Middle frontal gyrus (tissue), 1 donor: ENCODE data around the gene SLC25A19.
"Not testable (repeated sequence)": the region's sequence is repeated elsewhere in the genome, so short reads cannot be mapped to it uniquely, and the experiment has no call there.

ENCODE experiments used
- DNase-seq: peaks from one replicate; pipeline ENCODE4 v3.0.0-alpha.2; 2015; ENCODE audit warnings: low spot score; ENCODE audit errors: extremely low spot score

SLC25A19 gene

DNA sequence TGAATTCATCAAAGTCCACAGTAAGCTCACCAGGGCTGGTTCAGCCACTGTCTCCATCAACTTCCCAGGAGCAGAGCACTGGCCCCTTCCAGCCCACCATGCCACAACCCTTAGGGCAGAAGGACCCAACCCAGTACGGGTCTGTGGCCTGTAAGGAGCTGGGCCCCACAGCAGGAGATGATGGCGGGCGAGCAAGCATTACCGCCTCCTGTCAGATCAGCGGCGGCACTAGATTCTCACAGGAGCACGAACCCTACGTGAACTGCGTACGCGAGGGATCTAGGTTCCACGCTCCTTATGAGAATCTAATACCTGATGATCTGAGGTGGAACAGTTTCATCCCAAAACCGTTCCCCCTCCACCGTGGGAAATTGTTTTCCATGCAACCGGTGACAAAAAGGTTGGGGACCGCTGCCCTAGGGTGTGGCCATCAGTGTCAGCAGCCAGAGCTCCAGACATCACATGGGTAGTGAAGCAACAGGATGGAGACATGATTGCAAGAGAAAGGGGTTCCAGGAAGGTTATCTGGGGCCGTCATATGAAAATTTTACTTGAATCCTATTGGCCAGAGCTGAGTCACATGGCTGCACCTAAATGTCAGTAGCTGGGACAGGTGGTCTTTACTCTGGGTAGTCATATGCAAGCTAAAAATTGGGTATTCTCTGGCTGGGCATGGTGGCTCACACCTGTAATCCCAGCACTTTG, 12.4 kb upstream of the SLC25A19 start:
- DNase-seq: no peak

DNA sequence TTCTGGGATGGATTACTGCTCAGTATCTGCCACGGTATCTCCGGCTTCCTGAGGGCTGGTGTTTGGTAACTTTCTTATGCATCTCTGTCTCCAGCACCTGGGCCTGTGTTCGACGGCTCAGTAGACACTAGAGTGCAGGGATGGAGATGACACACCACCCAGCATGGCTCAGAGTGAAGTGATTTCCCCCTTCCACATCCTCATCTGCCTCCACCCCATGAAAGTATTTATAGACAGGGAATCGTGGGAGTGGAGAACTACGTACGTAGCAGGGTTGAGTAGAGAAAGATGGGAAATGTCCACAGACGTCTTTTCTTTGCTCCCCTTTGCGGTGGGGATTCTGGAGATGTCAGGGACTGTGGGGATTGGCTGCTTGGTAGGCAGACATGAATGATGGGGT, 11.8 kb upstream of the SLC25A19 start:
- no peak for DNase-seq

DNA sequence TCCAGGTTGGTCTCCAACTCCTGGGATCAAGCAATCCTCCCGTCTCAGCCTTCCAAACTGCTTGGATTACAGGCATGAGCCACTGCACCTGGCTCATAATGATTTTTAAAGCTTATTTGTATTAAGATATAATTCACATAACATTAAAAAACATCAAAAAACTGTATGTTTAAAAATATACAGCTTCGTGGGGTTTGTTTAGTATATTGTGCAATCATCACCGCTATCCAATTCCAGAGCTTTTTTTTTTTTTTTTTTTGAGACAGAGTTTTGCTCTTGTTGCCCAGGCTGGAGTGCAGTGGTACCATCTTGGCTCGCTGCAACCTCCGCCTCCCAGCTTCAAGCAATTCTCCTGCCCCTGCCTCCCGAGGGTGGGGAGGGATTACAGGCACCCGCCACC, 11.0 kb upstream of the SLC25A19 start:
- DNase-seq: no peak

DNA sequence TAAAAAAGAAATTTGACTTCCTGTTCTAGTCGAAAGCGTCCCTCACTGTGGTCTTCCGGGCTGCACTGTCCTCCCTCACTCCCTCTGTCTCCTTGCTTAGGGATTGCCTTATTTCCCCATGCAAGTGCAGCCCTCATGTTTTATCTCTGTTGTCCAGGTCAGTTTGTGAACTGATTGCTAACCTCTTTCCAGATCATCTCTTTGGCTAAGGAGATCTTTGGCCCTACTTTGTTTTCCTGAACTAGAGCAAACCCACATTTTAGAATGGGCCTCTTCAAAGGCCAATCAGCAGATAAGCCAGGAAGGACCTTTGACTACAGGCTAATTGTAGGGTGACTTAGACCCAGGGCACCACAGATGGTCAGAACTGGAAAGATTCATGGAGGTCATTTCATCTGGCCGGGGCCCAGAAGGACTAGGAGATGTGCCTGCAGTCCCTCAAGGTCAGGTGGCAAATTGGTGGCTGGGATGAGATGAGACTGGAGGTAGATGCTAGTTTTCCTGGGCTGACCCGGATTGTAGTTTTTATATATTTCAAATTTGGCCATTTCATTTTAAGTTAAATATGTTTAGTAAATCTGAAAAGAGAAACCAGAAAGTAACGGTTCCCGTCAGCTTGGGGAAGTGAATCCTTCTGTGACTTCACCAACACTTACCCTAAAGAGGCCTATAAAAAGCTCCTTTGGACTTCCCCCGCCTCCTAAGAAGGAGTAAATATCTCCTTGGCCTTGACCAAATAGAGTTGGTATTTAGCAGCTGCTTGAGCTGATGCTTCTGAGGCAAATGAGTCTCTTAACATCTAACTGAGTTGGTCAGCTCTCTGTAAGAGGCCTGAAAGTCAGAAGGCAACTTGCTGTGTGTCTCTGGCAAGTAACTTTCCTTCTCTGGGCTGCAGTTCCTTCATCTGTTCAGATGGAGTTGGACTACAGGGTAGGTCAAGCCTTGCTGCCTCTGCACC, 6.2 kb upstream of the SLC25A19 start:
- no peak for DNase-seq

DNA sequence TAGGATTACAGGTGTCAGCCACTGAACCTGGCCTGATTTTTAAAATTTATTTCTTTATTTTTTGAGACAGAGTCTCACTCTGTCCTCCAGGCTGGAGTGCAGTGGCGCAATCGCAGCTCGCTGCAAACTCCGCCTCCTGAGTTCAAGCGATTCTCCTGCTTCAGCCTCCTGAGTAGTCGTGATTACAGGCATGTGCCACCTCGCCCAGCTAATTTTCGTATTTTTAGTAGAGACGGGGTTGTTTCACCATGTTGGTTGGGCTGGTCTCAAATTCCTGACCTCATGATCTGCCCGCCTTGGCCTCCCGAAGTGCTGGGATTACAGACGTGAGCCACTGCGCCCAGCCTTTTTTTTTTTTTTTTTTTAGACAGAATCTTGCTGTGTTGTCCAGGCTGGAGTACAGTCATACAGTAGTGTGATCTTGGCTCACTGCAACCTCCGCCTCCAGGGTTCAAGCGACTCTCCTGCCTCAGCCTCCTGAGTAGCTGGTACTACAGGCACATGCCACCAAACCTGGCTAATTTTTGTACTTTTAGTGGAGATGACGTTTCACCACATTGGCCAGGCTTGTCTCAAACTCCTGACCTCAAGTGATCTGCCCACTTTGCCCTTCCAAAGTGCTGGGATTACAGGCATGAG, 3.7 kb upstream of the SLC25A19 start:
- not testable (repeated sequence) for DNase-seq

DNA sequence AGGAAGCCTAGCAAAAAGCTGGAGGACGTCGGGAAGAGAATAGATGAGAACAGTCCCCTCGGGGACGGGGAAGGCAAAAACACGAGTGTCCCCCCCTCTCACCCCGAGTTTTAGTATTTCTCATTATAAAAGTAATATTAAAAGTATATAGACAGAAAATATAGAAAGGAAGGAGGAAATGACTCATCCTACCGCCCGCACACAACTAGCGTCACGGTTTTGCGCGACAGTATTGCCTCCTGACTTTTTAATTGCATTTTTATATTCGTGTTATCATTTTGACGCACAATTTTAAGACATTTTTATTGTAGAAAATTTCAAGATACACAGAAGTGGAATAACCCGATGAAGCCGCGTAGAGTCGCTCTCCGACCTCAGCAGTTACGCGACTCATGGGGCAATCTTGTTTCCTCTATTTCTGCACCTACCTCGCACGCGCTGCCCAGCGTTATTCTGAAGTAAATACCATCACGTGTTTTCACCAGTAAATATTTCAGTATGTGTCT, 652 bp upstream of the SLC25A19 start:
- no peak for DNase-seq

DNA sequence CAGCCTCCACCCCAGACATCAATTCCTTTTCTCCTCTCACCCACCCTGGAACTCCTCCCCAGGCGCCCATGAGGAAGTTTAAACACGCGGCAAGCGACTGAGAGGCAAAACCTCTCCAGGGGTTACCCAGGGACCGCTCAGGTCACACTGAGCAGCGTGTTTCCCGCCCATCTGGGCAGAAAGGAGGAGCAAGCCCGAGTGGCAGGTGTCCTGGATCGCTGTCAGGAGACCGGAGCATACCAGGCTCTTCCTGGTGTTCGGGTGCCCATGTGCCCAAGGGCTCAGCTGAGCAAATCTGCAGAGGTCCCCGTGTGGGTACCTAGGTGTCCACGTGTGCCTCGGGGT, 491 bp downstream of the SLC25A19 start:
- DNase-seq: no peak

DNA sequence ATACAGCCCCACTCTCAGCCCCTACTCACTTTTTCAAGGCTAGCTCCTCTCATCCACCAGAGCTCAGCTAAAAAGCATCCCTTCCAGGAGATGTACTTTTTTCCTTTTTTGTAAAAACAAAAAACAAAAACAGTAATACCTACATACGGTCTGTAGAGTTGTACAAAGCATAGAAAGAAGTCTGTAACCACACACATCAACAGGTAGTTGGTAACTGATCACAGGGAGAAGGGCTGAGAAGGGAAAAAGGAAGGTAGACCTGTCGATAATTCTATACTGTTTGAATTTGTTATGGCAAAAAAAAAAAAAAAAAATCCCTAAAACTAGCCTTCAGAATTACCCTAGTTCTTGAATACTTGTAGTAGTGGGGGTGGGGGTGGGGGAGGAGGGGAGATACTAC, 874 bp downstream of the SLC25A19 start:
- DNase-seq: no peak

DNA sequence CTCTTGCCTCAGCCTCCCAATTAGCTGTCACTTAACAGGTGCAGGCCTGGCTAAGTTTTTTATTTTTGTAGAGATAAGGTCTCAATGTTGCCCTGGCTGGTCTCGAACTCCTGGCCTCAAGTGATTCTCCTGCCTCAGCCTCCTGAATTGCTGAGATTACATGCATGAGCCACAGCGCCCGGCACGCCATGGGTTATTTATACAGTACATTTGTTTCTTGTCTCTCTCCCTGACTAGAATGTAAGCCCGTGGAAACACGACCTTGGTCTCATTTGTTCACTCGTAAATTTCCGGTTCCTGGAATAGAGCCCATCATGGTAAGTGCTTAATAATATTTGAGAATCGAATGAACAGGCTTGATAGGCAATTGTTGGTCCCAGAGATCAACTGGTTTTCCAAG, 2.0 kb downstream of the SLC25A19 start:
- DNase-seq: no peak

DNA sequence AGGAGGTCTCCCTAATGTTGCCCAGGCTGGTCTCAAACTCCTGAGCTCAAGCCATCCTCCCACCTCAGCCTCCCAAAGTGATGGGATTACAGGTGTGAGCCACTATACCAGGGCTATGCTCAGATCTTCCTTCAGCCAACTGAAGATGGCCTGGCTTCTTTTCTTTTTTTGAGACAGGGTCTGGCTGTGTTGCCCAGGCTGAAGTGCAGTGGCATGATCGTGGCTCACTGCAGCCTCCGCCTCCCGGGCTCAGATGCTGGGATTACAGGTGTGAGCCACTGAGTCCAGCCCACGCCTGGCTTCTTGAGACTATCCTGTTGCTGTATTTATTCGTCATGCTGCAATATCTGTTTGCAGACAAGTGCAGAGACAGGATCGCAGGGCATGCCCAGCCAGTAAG, 4.1 kb downstream of the SLC25A19 start:
- no peak for DNase-seq

DNA sequence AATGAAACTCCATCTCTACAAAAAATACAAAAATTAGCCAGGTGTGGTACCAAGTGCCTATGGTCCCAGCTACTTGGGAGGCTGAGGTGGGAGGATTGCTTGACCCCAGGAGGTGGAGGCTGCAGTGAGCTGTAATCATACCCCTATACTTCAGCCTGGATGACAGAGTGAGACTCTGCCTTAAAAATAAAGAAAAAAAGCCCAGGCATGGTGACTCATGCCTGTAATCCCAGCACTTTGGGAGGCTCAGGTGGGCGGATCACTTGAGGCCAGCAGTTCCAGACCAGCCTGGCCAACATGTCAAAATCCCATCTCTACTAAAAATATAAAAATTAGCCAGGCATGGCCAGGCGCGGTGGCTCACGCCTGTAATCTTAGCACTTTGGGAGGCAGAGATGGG, 9.0 kb downstream of the SLC25A19 start:
- DNase-seq: not testable (repeated sequence)

DNA sequence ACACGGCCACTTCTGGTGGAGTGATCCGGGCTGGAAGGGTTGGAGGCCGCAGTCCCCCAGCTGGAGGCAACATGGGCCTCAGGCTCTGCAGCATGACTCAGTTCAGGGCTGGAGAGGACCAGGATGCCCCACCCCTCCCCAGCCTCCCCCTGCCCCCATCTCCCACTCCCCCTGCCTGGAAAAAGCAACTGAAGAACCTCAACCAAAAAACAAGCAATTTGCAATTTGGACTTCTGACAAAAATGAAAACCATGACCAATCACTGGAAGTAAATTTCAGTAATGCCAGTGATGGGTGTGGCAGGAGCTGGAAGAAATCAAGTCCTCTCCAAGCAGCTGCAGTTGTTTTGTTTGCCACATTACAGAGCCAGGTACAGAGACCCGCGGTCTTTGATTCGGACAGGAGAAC, 11.6 kb downstream of the SLC25A19 start:
- DNase-seq: no peak

DNA sequence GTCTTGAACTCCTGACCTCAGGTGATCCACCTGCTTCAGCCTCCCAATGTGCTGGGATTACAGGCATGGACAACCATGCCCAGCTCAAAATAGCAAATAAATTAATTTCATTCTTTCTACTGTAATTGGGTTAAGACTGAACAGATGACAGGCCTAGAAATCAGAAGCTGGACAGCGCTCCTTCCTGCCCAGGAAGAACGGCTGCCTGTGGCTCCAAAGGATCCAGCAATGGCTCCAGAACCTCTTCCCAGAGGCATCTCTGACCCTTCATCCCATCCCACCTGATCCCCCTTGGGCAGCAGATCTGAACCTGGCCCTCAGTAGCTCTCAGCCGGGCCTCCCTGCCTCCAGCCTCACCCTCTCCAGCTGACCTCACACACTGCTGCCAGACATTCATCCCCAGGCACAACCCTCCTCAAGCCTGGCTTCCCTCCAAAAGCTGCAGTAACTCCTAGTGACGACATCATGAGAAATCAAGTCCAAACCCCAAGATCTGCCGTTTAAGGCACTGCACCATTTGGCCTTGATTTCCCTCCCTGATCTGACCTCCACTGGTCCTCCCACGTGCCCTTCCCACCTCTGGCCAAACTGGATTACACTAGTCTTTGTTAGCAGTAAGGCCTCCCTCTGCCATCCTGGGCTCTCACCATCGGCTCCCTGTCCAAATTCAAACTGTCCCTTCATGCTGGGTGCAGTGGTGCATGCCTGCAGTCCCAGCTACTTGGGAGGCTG, 15.1 kb downstream of the SLC25A19 start:
- DNase-seq: no peak

DNA sequence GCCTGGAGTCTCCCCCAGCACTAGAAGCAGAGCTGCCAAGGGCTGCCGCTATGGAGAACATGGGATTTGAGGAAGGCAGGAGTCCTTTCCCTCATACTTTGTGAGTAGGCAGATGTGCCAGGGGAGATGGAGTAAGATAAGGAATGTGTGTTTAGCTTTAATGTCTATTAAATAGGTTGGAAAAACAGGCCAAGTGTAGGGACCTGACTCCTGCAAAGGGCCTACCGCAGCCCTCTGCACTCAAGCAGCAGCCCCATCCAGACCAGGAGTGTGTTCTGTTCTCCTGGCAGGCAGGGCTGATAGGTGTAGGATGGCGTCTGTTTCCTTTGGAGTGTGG, 16.4 kb downstream of the SLC25A19 start:
- no peak for DNase-seq

DNA sequence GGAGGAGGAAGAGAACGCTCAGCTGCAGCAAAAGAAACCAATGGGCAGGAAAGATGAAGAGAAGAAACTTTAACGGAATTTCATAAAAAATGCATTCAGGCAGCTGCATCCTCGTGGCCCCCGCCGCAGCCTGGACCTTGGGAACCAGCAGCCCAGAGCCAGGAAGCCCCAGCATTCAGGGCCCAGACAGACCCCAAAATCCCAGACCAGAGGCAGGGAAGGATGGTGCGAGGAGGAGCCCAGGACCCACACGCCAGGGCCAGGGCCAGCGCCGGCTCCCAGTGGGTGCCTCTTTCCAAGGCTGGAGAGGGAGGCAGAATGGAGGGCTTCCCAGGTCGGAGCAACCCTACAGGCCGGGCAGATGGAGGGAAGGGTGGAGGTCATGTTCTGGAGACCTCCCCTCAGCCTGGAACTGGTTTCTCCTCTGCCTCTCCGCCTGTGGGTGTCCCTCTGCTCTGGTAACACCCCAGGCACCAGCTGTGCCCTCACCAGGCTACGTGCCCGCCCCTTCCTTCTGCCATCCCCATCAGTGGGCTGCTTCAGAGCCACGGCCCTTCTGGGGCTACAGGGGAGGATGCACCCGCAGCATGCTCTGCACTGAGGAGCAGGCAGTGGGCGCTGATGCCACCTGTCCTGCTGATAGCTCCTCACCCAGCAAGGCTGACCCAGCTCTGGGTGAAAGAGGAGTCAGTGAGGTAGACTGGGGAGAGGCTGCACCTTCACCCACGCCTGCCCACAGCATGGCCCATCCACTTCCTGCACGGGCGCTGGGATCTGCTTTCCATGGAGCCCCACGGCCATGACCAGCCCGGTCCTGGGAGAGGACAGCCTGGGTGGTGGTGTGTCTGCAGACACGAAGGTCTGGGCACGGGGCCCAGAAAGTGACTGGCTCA, 17.0 kb downstream of the SLC25A19 start:
- no peak for DNase-seq

DNA sequence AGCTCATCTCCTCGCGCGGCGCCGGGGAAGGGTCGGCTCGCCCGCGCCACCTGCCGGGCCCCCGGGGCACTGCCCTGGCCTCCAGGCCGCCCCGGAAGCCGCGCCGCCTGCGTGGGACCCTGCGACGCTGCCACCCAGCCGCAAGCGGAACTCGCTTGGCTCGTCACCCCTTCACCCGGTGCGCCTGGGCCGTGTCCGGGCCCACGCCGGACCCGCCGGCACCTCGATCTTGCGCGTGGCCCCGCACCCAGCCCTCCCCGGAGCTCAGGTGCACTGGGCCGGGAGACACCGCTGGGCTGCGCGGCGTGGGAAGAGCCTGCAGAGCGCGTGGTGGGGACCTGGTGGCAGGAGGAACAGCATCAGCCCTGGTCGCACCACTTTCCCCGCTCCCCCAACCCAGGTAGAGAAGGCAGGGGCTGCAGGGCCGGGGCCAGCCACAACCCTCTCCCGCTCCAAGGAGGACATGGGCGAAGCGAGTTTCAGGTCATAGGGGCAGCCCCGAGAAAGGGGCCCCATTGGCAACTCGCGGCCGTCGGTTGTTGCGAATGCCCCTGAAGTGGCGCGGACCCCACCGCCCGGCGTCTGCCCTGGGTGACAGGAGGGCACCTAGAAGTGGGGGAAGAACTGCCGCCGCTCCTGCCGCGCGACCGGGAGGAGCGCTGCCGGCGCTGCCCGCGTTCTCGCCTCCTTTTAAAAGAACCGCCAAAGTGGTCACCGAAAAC, 17.8 kb downstream of the SLC25A19 start:
- DNase-seq: peak; percentile 53

DNA sequence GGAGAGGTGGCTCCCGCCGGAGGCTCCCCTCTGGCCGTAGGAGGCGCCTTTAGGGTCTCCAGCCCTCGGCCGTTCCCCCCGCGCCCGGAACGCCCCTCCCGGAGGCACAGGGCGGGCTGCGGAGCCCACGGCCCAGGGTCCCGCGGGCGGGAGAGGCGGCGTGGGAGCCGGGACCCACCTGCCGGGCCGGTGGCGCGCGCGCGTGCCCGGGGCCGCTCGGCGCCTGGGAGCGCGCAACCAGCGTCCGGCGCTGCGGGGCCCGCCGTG, 18.3 kb downstream of the SLC25A19 start, which contains the start of gene MIF4GD:
Gene MIF4GD (minus strand): TSS at position 266 of the 267 bp plus-strand sequence. CDS start 1,036 bp downstream, outside the sequence.
- DNase-seq: no peak

DNA sequence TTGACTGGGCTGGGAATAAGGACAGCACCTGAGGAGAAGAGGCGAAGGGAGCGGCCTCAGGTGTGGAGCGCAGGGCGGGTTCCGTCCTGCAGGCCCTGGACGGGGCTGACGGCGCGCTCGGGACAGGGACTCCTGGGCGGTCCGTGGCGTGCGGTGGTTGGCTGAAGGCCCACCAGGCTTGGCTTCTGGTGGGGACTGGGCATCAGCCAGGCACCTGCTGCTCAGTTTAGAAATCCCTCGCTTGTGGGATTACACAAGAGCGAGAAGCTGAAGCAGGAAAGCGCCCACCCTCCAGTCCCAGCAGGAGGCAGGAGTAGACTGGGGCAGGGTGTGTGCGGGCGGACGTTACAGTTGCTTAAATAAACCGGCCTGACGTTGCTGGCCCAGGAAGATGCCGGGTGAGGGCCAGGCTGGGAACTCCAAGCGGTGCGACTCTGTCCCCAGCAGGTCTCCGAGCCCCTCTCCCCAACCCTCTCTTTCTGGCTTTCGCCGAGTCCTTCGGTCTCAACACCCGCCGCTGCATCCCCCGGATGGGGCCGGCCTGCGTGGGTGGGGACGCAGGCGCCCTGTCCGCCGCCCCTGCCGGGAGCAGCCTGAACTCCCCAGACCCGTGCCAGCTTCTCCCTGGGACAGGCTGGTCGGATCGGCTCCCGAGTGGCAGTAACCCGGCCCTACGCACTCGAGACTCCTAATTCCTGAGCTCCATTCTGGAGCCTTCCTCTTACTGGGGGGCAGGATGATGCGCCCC, 18.8 kb downstream of the SLC25A19 start:
- DNase-seq: no peak

DNA sequence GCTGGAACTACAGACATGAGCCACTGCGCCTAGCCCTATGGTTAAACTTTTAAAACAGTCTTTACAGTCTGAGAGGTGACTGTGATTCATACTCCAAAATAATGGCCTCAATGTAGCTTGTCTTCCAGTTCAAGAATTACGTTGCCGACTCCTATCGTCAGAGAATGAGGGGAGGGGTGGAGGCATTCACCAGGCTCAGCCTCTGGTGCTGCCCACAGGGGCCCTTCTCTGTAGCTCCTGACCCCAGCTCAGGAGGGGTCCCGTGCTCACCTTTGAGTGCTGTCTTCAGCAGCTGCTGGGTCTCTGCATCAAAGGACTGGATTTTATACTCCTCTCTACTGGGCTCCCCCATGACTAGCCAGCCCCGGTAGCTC, 19.4 kb downstream of the SLC25A19 start:
- DNase-seq: no peak
